ENCODE measurements around the gene ACMSD.

GRCh38 chr2:134933732-134934131, 95.3 kb downstream of the ACMSD start:
- TF ChIP-seq POLR2A (IDR thresholded peaks at IDR 0.05) (no peak), CTCF (IDR thresholded peaks at IDR 0.05) (no peak)
